Endodermal cell (in vitro differentiated cells): ENCODE results near the gene MAP1LC3B2. TPM values are rescaled to one million over a fixed set of nuclear protein-coding genes. Genes with fewer than 3 reads are reported as not detected.

Experiments
- DNase-seq: peaks from one replicate; pipeline ENCODE4 v3.0.0-alpha.2; 2017
- H3K27ac ChIP-seq: 2 replicates; pipeline ENCODE4 v1.5.1; 2013; ENCODE audit warnings: mild to moderate bottlenecking, low read depth, low read length, moderate library complexity
- H3K27me3 ChIP-seq: 2 replicates; pipeline ENCODE4 v1.6.1; 2013; ENCODE audit warnings: mild to moderate bottlenecking, low read length, moderate library complexity; ENCODE audit not compliant: insufficient read depth, control insufficient read depth, poor library complexity, severe bottlenecking
- H3K36me3 ChIP-seq: 2 replicates; pipeline ENCODE4 v1.7.0; 2013; ENCODE audit warnings: mild to moderate bottlenecking, low read length, moderate library complexity; ENCODE audit not compliant: control insufficient read depth, insufficient read depth
- H3K4me1 ChIP-seq: one replicate; pipeline ENCODE4 v1.7.0; 2013; ENCODE audit warnings: low read length; ENCODE audit not compliant: control insufficient read depth, insufficient read depth
- H3K4me3 ChIP-seq: 2 replicates; pipeline ENCODE4 v1.5.1; 2013; ENCODE audit warnings: mild to moderate bottlenecking, low read length, moderate library complexity
- H3K9ac ChIP-seq: 2 replicates; pipeline ENCODE4 v1.6.1; 2013; ENCODE audit warnings: mild to moderate bottlenecking, low read length, moderate library complexity; ENCODE audit not compliant: poor library complexity, severe bottlenecking; ENCODE audit errors: extremely low read depth
- H3K9me3 ChIP-seq: 2 replicates; pipeline ENCODE4 v1.6.1; 2013; ENCODE audit warnings: mild to moderate bottlenecking, low read length, moderate library complexity; ENCODE audit not compliant: control insufficient read depth
- H3K27ac Mint-ChIP-seq: 2 replicates; pipeline ENCODE4 v1.8.0; 2020; ENCODE audit warnings: mixed read lengths
- H3K27me3 Mint-ChIP-seq: 2 replicates; pipeline ENCODE4 v1.8.0; 2021; ENCODE audit warnings: mild to moderate bottlenecking, mixed read lengths; ENCODE audit not compliant: insufficient read depth
- H3K36me3 Mint-ChIP-seq: 2 replicates; pipeline ENCODE4 v1.8.0; 2020; ENCODE audit warnings: low read depth, mixed read lengths
- H3K4me1 Mint-ChIP-seq: 2 replicates; pipeline ENCODE4 v1.8.0; 2020; ENCODE audit warnings: mixed read lengths
- H3K4me3 Mint-ChIP-seq: 2 replicates; pipeline ENCODE4 v1.8.0; 2020; ENCODE audit warnings: mild to moderate bottlenecking, moderate library complexity, mixed read lengths
- H3K9me3 Mint-ChIP-seq: 2 replicates; pipeline ENCODE4 v1.8.0; 2020; ENCODE audit warnings: mild to moderate bottlenecking, mixed read lengths
- WGBS, 2 experiments: methylation state at CpG; one replicate each; pipeline versions ENCODE4 v1.1.5 to v1.1.7; 2013; ENCODE audit warnings: missing lambda C conversion rate in 2 of 2, mixed read lengths in 1 of 2; ENCODE audit not compliant: insufficient coverage in 1 of 2, insufficient read length in 1 of 2; 5-methylcytosine and 5-hydroxymethylcytosine counted together
- total RNA-seq, 2 donors: library from RNA; stranded (reverse); fragmentation: NEBNext Ultra II Directional in 1 of 2; extraction: Animal tissue kit (Norgen Biotek cat#: 25700) in 1 of 2; gene quantifications; 2 replicates in 1 of 2; 3 replicates in 1 of 2; pipeline ENCODE4 v1.2.1, GENCODE V29; 2021
- TF ChIP-seq, protein P1 (sequence below): fragments of 200-600 bp; sonication (generic); conservative IDR thresholded peaks from 2 replicates; pipeline ENCODE4 v1.5.0; 2021; ENCODE audit warnings: antibody characterized with exemption, mild to moderate bottlenecking

The MAP1LC3B2 gene
- total RNA-seq, 2 donors from 2014 or later = 0.80 to 1.4 TPM

GRCh38 chr12:116551619-116551951 is 7.6 kb upstream of the MAP1LC3B2 start:
- Mint-ChIP-seq H3K27ac (no peak overlapping the region), H3K4me1 (no peaks in the 10 kb centered on the region), H3K4me3 (no peak overlapping the region), H3K27me3 (peaks cover 18% of the 10 kb centered on the region), H3K36me3 (no peaks in the 10 kb centered on the region), H3K9me3 (no peaks in the 10 kb centered on the region)
- H3K4me3 ChIP-seq = no peak overlapping the region
- peaks cover 33% of the 10 kb centered on the region for H3K27me3 ChIP-seq
- TF ChIP-seq, protein P1, sequence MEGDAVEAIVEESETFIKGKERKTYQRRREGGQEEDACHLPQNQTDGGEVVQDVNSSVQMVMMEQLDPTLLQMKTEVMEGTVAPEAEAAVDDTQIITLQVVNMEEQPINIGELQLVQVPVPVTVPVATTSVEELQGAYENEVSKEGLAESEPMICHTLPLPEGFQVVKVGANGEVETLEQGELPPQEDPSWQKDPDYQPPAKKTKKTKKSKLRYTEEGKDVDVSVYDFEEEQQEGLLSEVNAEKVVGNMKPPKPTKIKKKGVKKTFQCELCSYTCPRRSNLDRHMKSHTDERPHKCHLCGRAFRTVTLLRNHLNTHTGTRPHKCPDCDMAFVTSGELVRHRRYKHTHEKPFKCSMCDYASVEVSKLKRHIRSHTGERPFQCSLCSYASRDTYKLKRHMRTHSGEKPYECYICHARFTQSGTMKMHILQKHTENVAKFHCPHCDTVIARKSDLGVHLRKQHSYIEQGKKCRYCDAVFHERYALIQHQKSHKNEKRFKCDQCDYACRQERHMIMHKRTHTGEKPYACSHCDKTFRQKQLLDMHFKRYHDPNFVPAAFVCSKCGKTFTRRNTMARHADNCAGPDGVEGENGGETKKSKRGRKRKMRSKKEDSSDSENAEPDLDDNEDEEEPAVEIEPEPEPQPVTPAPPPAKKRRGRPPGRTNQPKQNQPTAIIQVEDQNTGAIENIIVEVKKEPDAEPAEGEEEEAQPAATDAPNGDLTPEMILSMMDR = no peak
- H3K9me3 ChIP-seq = peaks cover 5% of the 10 kb centered on the region
- no peak overlapping the region for H3K27ac ChIP-seq
- 88 to 97% methylated on average over 1 to 2 of the region's 2 CpGs for WGBS, 2 experiments
- no peaks in the 10 kb centered on the region for H3K36me3 ChIP-seq
- no peaks in the 10 kb centered on the region for H3K4me1 ChIP-seq
- DNase-seq = no peak
- no peak overlapping the region for H3K9ac ChIP-seq

GRCh38 chr12:116551952-116552772 is 7.0 kb upstream of the MAP1LC3B2 start:
- no peaks in the 10 kb centered on the region for H3K4me1 ChIP-seq
- no peaks in the 10 kb centered on the region for H3K36me3 ChIP-seq
- H3K27ac Mint-ChIP-seq = no peak overlapping the region
- WGBS, 2 experiments = 93 to 95% methylated on average over 13 to 16 of the region's 16 CpGs
- no peaks in the 10 kb centered on the region for H3K36me3 Mint-ChIP-seq
- no peak overlapping the region for H3K4me3 ChIP-seq
- TF ChIP-seq, protein P1 = no peak
- no peak overlapping the region for H3K4me3 Mint-ChIP-seq
- no peaks in the 10 kb centered on the region for H3K4me1 Mint-ChIP-seq
- no peak overlapping the region for H3K9ac ChIP-seq
- no peaks in the 10 kb centered on the region for H3K9me3 Mint-ChIP-seq
- peaks cover 33% of the 10 kb centered on the region for H3K27me3 ChIP-seq
- H3K9me3 ChIP-seq = peaks cover 5% of the 10 kb centered on the region
- peaks cover 18% of the 10 kb centered on the region for H3K27me3 Mint-ChIP-seq
- no peak overlapping the region for H3K27ac ChIP-seq
- no peak for DNase-seq

GRCh38 chr12:116552773-116553373 is 6.3 kb upstream of the MAP1LC3B2 start:
- Histone ChIP-seq H3K4me1 (no peaks in the 10 kb centered on the region), H3K4me3 (no peak overlapping the region), H3K27ac (no peak overlapping the region), H3K9ac (no peak overlapping the region), H3K9me3 (peaks cover 5% of the 10 kb centered on the region), H3K27me3 (peaks cover 27% of the 10 kb centered on the region), H3K36me3 (no peaks in the 10 kb centered on the region)
- no peak overlapping the region for H3K4me3 Mint-ChIP-seq
- no peak for DNase-seq
- peaks cover 14% of the 10 kb centered on the region for H3K27me3 Mint-ChIP-seq
- no peak overlapping the region for H3K27ac Mint-ChIP-seq
- TF ChIP-seq, protein P1 = no peak
- no peaks in the 10 kb centered on the region for H3K36me3 Mint-ChIP-seq
- no peaks in the 10 kb centered on the region for H3K9me3 Mint-ChIP-seq
- no peaks in the 10 kb centered on the region for H3K4me1 Mint-ChIP-seq
- WGBS, 2 experiments = 95 to 96% methylated on average over 5 to 17 of the region's 17 CpGs
